Astrocyte of the cerebellum (primary cell): ENCODE results near the gene OR4C6.

Source experiments
- DNase-seq: peaks from one replicate; pipeline ENCODE4 v3.0.0-alpha.2; 2011; ENCODE audit warnings: low read depth
- H3K4me3 ChIP-seq: 2 replicates; pipeline ENCODE4 v1.5.1; 2011; ENCODE audit warnings: mild to moderate bottlenecking, low read depth, low read length, moderate library complexity
- CTCF ChIP-seq: IDR thresholded peaks from 2 replicates; pipeline ENCODE4 v1.5.1; 2012; ENCODE audit warnings: low read length, low read depth, moderate library complexity, mild to moderate bottlenecking; ENCODE audit errors: missing control alignments
- in situ Hi-C: cut with HindIII; loops from 2 replicates; pipeline ENCODE4 v1.10.0; 2017; ENCODE audit warnings: low sequenced_read_pairs

OR4C6 gene

DNA sequence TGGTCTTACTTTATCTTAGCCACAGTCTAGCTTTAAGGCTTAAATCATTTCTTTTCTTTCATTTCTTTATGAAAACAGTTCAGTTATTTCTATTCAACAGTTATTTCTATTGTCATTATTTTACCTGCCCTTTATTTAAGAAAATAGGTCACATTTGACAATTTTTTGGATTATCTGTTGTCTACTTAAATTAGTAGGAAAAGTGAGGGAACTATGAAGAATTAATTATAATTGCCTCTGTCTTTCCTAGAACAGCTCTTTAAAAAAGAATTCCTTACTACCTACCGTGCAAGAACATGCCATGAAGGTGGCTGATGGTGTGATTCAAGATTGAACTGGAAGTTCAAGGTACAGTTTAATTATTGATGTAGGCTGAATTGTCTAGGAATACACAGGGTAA is at the start of gene OR4C6:
Gene OR4C6, plus strand, starts transcription at position 301 of the 400 bp plus-strand sequence. CDS start 2,966 bp downstream, outside the sequence.
- no peak for TF ChIP-seq CTCF
- DNase-seq, result no peak
- in situ Hi-C loops, result no loop called here
- no peak within 1 kb of the TSS for H3K4me3 ChIP-seq

GRCh38 chr11:55624531-55624930 is 37.5 kb upstream of the OR4C6 start:
- TF ChIP-seq CTCF, result no peak
- no peak overlapping the region for H3K4me3 ChIP-seq
- in situ Hi-C loops, result no loop called here
- no peak for DNase-seq

DNA sequence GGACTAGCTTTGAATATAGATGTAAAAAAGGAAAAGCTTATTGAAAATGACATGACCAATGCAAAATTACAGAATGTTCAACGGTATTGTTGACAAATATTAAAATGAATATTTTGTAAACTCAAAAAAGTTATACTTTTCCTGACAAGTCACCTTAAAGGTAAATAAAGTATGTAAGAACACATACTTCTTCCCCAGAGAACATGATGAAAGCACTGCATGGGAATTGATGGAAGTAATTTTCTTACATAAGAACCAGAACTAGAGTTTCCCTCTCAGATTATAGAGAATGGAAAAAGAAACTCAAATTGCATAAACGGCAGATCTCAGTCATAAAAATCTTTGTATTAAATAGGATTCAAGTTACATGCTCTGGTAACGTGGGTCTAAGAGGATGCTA is 27.2 kb upstream of the OR4C6 start, which contains the start of gene OR4P4:
Gene OR4P4, plus strand, starts transcription at position 301 of the 400 bp plus-strand sequence.
- in situ Hi-C loops, result no loop called here
- H3K4me3 ChIP-seq, result no peak within 1 kb of the TSS
- no peak for DNase-seq
- no peak for TF ChIP-seq CTCF

DNA sequence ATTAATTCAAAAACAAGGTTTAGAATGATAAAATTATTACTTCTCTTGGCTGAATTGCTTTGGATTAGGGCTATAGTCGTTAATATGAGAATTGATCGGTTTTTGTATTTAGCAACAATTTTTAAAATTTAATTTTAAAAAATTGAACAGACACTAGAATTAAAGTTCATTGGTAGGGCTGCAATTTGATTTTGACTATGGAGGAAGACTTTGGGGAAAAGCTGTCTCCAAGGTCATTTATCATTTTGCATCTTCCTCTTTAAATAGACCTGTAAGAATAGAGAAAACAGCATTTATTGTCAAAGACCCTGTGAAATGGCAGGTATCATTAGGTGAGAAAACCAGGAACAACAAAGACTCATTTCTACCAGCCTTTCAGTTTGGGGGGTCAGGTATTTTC is 14.0 kb upstream of the OR4C6 start, which contains the start of gene OR4S2:
Gene OR4S2, plus strand, starts transcription at position 301 of the 400 bp plus-strand sequence. CDS start 2,577 bp downstream, outside the sequence.
- TF ChIP-seq CTCF, result no peak
- in situ Hi-C loops, result no loop called here
- no peak for DNase-seq
- H3K4me3 ChIP-seq, result no peak within 1 kb of the TSS

DNA sequence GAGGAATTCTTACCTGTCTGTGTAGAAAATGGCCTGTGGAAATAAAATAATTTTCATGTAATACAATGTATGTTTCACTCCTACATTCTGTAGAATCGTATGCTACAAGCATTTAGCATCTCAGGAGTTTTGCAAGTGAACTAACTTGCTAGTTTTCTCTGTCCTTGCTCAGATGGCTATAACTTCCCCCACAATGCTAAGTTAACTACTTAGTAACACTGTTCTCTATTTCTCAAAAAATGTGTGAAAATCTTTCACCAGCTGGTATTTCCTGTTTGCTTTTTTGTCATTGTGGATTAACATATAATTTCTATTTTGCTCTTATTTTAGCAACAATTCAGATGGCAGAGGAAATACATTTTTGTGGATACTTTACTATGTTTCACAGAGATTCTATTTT is 9.4 kb upstream of the OR4C6 start:
- TF ChIP-seq CTCF, result no peak
- no peak overlapping the region for H3K4me3 ChIP-seq
- no peak for DNase-seq
- in situ Hi-C loops, result no loop called here

DNA sequence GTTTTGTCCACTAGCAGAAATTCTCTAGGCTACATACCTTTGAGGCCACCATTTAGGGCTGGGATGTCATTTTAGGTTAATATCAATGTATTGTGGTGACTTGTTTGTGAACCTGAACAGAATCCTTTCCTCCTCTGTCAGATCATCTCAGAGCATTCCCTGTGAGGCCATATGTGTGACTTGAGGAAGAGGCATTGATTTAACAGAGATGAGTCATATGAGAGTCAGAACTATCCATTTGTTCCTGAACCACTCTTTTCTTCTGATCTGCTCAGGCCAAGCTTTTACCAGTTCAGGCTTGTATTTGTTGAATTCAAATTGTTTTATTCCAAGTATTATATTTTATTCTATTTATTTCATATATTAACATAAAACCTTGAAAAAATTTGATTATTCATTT is 6.9 kb upstream of the OR4C6 start:
- no peak for DNase-seq
- H3K4me3 ChIP-seq, result no peak overlapping the region
- TF ChIP-seq CTCF, result no peak
- in situ Hi-C loops, result no loop called here
